ENCODE data around the gene PLOD1. TPM values are rescaled to one million over a fixed set of nuclear protein-coding genes. Genes with fewer than 3 reads are reported as not detected.
"Not testable (repeated sequence)": the region's sequence is repeated elsewhere in the genome, so short reads cannot be mapped to it uniquely, and the experiment has no call there.

PLOD1 gene
- total RNA-seq, 1 donor from 2014 or later = 477 TPM

DNA sequence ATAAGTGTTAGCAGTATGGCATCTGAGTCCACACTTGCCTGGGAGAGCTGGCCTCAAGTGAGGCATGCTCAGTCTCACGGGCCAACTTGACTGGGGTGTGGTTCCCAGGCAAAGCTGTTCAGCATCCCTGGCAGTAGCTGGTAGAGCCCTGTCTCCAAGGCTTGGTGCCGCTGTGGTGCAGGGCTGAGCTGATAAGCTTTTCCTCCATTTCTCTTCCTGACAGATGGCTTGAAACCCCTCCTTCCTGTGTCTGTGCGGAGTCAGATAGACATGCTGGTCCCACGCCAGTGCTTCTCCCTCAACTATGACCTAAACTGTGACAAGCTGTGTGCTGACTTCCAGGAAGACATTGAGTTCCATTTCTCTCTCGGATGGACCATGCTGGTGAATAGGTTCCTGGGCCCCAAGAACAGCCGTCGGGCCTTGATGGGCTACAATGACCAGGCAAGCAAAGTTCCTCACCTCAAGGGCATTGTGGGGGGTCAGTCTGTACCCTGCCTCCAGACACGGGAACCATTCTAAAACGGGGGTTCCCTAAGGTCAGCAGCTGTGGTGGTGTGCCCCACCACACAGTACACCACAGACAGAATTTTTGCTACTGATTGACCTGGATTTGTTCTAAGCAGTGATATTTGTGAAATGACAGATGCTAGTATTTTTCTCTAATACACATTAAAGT is 71.1 kb downstream of the PLOD1 start:
- no peak overlapping the region for H3K27ac Mint-ChIP-seq (ENCODE audit: unreplicated experiment)
- no peak for DNase-seq (ENCODE audit: low spot score)
- no peak overlapping the region for H3K4me3 Mint-ChIP-seq (ENCODE audit: unreplicated experiment)
- peaks cover 52% of the 10 kb centered on the region for H3K36me3 Mint-ChIP-seq (ENCODE audit: low read depth)
- TF ChIP-seq, protein P1, sequence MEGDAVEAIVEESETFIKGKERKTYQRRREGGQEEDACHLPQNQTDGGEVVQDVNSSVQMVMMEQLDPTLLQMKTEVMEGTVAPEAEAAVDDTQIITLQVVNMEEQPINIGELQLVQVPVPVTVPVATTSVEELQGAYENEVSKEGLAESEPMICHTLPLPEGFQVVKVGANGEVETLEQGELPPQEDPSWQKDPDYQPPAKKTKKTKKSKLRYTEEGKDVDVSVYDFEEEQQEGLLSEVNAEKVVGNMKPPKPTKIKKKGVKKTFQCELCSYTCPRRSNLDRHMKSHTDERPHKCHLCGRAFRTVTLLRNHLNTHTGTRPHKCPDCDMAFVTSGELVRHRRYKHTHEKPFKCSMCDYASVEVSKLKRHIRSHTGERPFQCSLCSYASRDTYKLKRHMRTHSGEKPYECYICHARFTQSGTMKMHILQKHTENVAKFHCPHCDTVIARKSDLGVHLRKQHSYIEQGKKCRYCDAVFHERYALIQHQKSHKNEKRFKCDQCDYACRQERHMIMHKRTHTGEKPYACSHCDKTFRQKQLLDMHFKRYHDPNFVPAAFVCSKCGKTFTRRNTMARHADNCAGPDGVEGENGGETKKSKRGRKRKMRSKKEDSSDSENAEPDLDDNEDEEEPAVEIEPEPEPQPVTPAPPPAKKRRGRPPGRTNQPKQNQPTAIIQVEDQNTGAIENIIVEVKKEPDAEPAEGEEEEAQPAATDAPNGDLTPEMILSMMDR (IDR thresholded peaks at IDR 0.05) = no peak
- no peaks in the 10 kb centered on the region for H3K9me3 Mint-ChIP-seq (ENCODE audit: low read depth)
- H3K27me3 Mint-ChIP-seq (ENCODE audit: low read depth) = no peaks in the 10 kb centered on the region
- H3K4me1 Mint-ChIP-seq (ENCODE audit: low read depth) = no peaks in the 10 kb centered on the region

DNA sequence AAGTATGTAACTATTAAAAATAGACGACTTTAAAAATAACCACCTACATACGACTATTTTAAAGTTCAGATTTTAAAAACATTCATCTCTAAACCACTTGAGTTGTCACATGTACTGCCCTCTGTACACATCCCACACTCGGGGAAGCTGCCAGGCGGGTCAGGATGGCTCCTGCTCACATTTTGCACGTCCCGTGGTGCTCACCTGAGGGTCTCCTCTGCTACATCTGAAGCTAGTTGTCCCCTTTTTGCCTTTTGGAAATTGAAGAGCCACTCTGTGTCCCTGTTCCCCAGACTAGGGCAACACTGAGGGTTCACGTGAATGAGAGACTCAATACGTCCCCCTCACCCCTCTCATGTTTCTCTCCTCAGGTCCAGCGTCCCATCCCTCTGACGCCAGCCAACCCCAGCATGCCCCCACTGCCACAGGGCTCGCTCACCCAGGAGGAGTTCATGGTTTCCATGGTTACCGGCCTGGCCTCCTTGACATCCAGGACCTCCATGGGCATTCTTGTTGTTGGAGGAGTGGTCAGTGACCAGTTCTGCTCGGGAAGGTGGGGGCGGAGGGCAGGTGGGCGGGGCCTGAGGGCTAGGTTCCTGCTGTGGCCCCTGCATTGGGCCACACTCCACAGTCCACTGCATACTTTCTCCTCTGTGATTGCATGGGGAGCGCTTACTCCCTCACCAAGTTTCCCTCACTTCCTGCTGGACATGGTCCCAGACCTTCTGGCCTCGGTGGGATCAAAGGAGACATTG is 71.8 kb downstream of the PLOD1 start:
- no peak overlapping the region for H3K27ac Mint-ChIP-seq (ENCODE audit: unreplicated experiment)
- no peaks in the 10 kb centered on the region for H3K9me3 Mint-ChIP-seq (ENCODE audit: low read depth)
- no peaks in the 10 kb centered on the region for H3K4me1 Mint-ChIP-seq (ENCODE audit: low read depth)
- H3K4me3 Mint-ChIP-seq (ENCODE audit: unreplicated experiment) = no peak overlapping the region
- peaks cover 51% of the 10 kb centered on the region for H3K36me3 Mint-ChIP-seq (ENCODE audit: low read depth)
- DNase-seq (ENCODE audit: low spot score) = no peak
- H3K27me3 Mint-ChIP-seq (ENCODE audit: low read depth) = no peaks in the 10 kb centered on the region
- TF ChIP-seq, protein P1 (IDR thresholded peaks at IDR 0.05) = no peak

DNA sequence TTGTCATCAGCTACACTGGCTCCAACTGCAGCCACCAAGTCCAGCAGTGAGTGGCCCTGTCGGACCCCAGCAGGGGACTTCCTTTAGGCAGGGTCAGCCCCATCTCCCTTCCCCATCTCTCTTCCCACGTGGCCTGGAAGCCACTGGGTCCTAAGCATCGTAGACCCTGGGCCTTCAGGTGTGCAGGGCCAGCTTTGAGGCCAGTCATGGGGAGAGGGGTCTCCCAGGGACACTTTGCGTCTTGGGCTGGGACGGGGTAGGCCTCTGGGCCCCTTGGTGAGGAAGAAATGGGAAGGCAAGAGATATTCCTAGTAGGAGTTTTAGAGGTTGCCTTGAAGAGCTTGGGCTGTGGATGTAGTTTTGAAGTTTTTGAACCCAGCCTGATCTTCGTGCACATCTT is 72.7 kb downstream of the PLOD1 start:
- no peak overlapping the region for H3K4me3 Mint-ChIP-seq (ENCODE audit: unreplicated experiment)
- H3K27ac Mint-ChIP-seq (ENCODE audit: unreplicated experiment) = no peak overlapping the region
- DNase-seq (ENCODE audit: low spot score) = no peak
- no peaks in the 10 kb centered on the region for H3K9me3 Mint-ChIP-seq (ENCODE audit: low read depth)
- TF ChIP-seq, protein P1 (IDR thresholded peaks at IDR 0.05) = no peak
- no peaks in the 10 kb centered on the region for H3K4me1 Mint-ChIP-seq (ENCODE audit: low read depth)
- H3K27me3 Mint-ChIP-seq (ENCODE audit: low read depth) = no peaks in the 10 kb centered on the region
- peaks cover 48% of the 10 kb centered on the region for H3K36me3 Mint-ChIP-seq (ENCODE audit: low read depth)

DNA sequence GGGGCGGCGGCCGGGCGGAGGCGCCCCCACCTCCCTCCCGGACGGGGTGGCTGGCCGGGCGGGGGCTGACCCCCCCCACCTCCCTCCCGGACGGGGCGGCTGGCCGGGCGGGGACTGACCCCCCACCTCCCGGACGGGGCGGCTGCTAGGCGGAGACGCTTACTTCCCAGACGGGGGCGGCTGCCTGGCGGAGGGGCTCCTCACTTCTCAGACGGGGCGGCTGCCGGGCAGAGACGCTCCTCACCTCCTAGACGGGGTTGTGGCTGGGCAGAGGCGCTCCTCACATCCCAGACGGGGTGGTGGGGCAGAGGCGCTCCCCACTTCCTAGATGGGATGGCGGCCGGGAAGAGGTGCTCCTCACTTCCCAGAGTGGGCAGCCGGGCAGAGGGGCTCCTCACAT is 73.8 kb downstream of the PLOD1 start:
- not testable (repeated sequence) for H3K4me1 Mint-ChIP-seq (ENCODE audit: low read depth); H3K9me3 Mint-ChIP-seq (ENCODE audit: low read depth); H3K27me3 Mint-ChIP-seq (ENCODE audit: low read depth); H3K27ac Mint-ChIP-seq (ENCODE audit: unreplicated experiment); H3K4me3 Mint-ChIP-seq (ENCODE audit: unreplicated experiment); DNase-seq (ENCODE audit: low spot score)
- H3K36me3 Mint-ChIP-seq (ENCODE audit: low read depth) = peaks cover 44% of the 10 kb centered on the region

DNA sequence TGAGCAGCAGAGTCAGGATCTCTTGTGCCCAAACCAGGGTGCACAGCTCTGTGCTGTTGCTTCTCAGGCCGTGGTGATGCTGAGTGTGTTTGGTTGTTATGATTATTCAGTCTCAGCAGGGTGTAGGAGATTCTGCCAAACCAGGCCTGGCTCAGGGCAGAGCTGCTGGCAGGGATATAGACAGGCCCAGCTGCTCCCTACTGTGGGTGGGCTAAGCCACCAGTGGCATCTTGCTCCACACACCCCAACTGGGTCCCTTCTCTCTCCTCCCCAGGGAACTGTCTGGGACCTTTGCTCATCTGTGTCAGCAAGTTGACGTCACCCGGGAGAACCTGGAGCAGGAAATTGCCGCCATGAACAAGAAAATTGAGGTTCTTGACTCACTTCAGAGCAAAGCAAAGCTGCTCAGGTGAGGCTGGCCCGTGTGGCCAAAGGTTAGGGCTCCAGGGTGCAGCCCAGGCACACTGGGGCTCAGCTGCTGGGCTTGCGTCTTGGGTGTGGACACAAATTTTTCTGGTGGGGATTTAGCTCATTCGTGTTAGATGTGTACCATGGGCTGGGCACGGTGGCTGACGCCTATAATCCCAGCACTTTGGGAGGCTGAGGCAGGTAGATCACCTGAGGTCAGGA is 74.9 kb downstream of the PLOD1 start:
- Mint-ChIP-seq H3K4me3 (ENCODE audit: unreplicated experiment) (no peak overlapping the region), H3K9me3 (ENCODE audit: low read depth) (no peaks in the 10 kb centered on the region), H3K27ac (ENCODE audit: unreplicated experiment) (no peak overlapping the region), H3K36me3 (ENCODE audit: low read depth) (peaks cover 41% of the 10 kb centered on the region), H3K4me1 (ENCODE audit: low read depth) (no peaks in the 10 kb centered on the region), H3K27me3 (ENCODE audit: low read depth) (no peaks in the 10 kb centered on the region)
- no peak for DNase-seq (ENCODE audit: low spot score)
- TF ChIP-seq, protein P1 (IDR thresholded peaks at IDR 0.05) = no peak

Data from chondrocyte (in vitro differentiated cells).